HepG2 (cell line): Measurements from ENCODE around the gene MYO5A. TPM values are rescaled to one million over a fixed set of nuclear protein-coding genes. Genes with fewer than 3 reads are reported as not detected.
A peak's percentile ranks its signal among the peaks of the same experiment; 100 is the strongest.

Source experiments
- ASH2L ChIP-seq: fragments of 300-600, 200-600 bp; sonication (generic); IDR thresholded peaks from 2 replicates; pipeline ENCODE4 v1.7.0; 2017; ENCODE audit warnings: low read depth, mild to moderate bottlenecking, moderate library complexity, mixed read lengths, low read length; ENCODE audit not compliant: insufficient read length
- CCDC6 ChIP-seq: sonication (generic); formaldehyde crosslinking; IDR thresholded peaks from 2 replicates; pipeline ENCODE4 v1.8.1; 2022; ENCODE audit warnings: mild to moderate bottlenecking, missing genetic modification reagents, moderate library complexity
- KLF15 ChIP-seq: sonication (generic); formaldehyde crosslinking; IDR thresholded peaks from 2 replicates; pipeline ENCODE4 v1.8.1; 2023; ENCODE audit warnings: borderline replicate concordance, mild to moderate bottlenecking, inconsistent platforms, missing genetic modification reagents, mixed read lengths
- KLF6 ChIP-seq: IDR thresholded peaks from 2 replicates; pipeline ENCODE4 v1.8.0; 2016; ENCODE audit warnings: missing biosample characterization, missing genetic modification reagents
- RBM39 ChIP-seq: fragments of 200-400 bp; formaldehyde crosslinking; IDR thresholded peaks from one replicate; pipeline ENCODE4 v1.6.1; 2018; ENCODE audit warnings: antibody characterized with exemption, mild to moderate bottlenecking, low read depth, low read length; ENCODE audit not compliant: poor library complexity, severe bottlenecking
- TEAD3 ChIP-seq: optimal IDR thresholded peaks from 2 replicates; pipeline ENCODE3; 2016; ENCODE audit warnings: borderline replicate concordance
- TP53 ChIP-seq: sonication (generic); formaldehyde crosslinking; conservative IDR thresholded peaks from 2 replicates; pipeline ENCODE4 v1.4.0; 2020; ENCODE audit warnings: missing genetic modification reagents
- ZKSCAN8 ChIP-seq: IDR thresholded peaks from 2 replicates; pipeline ENCODE4 v1.6.1; 2016; ENCODE audit warnings: borderline replicate concordance, missing genetic modification reagents, missing compliant biosample characterization
- ZNF619 ChIP-seq: sonication (generic); formaldehyde crosslinking; IDR thresholded peaks from 2 replicates; pipeline ENCODE4 v1.4.0; 2020; ENCODE audit warnings: mild to moderate bottlenecking, missing genetic modification reagents
- polyA plus RNA-seq, 8 experiments: library from polyadenylated mRNA; depleted of rRNA in 3 of 8; stranded (reverse) in 7 of 8; unstranded in 1 of 8; fragments of >200 nt; fragmentation: Illumina TruSeq in 4 of 8; extraction: Trizol in 4 of 8; gene quantifications; 2 replicates each; pipeline versions ENCODE4 v1.2.1 to v1.2.3, GENCODE V29; 2011 to 2016; ENCODE audit warnings: low read depth in 4 of 8, missing spikeins in 1 of 8, mixed read lengths in 1 of 8; ENCODE audit not compliant: insufficient read depth in 1 of 8
- total RNA-seq, 5 experiments: library from RNA; depleted of rRNA; stranded (reverse); fragments of >200 nt; fragmentation: Illumina TruSeq; extraction: Trizol; gene quantifications; 2 replicates each; pipeline ENCODE4 v1.2.3, GENCODE V29; 2016; ENCODE audit warnings: low read depth in 1 of 5
- TF ChIP-seq, protein P1 (sequence below): sonication (generic); formaldehyde crosslinking; IDR thresholded peaks from one replicate; pipeline ENCODE4 v1.5.1; 2020; ENCODE audit warnings: mild to moderate bottlenecking, missing genetic modification reagents; ENCODE audit errors: not compliant biosample characterization
- TF ChIP-seq, protein P2 (sequence below): sonication (generic); formaldehyde crosslinking; IDR thresholded peaks from 2 replicates; pipeline ENCODE4 v1.5.0; 2020; ENCODE audit warnings: mild to moderate bottlenecking, missing genetic modification reagents, borderline replicate concordance

MYO5A gene
- total and polyA plus RNA-seq, 2 of the 13 experiments (the other 11 are each of a cell fraction or from before 2014, with no cell fraction given), result 2.8 to 4.8 TPM

DNA sequence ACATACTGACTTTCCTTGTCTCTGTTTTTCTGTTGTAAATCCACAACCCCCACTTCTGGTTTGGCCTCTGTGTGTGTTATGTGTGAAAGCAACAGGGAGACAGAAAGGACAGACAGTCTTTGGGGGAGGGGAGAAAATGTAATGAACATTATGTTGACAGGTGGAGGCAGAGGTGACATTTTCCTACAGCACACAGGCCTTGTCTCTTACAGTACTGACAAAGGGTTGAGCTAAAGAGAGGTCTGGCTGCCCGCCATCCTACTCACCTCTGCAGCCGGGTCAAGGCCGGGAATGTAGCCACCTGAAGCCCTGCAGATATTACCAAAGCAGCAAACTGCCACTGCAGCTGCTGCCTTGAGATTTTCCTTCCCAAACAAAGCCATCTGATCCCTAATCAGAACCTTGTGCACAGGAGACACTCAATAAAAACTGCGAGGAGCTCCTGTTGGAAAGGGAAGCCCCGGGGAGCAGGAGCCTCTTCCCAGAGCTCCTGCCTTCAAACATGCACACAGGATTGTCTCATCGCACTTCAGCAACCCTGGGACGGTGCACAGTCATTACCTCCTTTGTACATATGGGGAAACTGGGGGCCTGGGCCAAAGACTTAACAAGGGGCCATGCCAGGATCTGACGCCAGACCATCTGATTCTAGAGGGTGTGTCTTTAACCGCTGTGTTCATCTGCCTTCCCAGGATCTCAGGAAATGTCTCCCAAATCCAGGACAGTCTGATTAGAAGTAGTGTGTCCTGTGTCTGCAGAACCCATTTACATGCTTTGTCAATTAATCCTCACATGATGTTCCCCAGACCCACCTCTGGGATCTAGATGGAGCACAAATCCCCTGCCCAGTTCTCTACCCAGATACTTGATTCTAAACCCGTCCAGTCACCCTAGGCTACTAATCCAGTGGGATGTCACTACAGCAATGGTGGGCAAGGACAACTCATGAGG lies 247.3 kb downstream of the MYO5A start (continued):
- TF ChIP-seq RBM39, result no peak
- TF ChIP-seq KLF6 (CRISPR knock-in tag), result no peak
- TF ChIP-seq ASH2L, result peak; percentile 50
- peak; percentile 93 for TF ChIP-seq TEAD3 (CRISPR knock-in tag)
- TF ChIP-seq ZKSCAN8 (CRISPR knock-in tag), result peak; percentile 75; the same call in 1 of the 2 replicates
- no peak for TF ChIP-seq ZNF619 (CRISPR knock-in tag)
- no peak for TF ChIP-seq CCDC6 (CRISPR knock-in tag)
- TF ChIP-seq, protein P1, sequence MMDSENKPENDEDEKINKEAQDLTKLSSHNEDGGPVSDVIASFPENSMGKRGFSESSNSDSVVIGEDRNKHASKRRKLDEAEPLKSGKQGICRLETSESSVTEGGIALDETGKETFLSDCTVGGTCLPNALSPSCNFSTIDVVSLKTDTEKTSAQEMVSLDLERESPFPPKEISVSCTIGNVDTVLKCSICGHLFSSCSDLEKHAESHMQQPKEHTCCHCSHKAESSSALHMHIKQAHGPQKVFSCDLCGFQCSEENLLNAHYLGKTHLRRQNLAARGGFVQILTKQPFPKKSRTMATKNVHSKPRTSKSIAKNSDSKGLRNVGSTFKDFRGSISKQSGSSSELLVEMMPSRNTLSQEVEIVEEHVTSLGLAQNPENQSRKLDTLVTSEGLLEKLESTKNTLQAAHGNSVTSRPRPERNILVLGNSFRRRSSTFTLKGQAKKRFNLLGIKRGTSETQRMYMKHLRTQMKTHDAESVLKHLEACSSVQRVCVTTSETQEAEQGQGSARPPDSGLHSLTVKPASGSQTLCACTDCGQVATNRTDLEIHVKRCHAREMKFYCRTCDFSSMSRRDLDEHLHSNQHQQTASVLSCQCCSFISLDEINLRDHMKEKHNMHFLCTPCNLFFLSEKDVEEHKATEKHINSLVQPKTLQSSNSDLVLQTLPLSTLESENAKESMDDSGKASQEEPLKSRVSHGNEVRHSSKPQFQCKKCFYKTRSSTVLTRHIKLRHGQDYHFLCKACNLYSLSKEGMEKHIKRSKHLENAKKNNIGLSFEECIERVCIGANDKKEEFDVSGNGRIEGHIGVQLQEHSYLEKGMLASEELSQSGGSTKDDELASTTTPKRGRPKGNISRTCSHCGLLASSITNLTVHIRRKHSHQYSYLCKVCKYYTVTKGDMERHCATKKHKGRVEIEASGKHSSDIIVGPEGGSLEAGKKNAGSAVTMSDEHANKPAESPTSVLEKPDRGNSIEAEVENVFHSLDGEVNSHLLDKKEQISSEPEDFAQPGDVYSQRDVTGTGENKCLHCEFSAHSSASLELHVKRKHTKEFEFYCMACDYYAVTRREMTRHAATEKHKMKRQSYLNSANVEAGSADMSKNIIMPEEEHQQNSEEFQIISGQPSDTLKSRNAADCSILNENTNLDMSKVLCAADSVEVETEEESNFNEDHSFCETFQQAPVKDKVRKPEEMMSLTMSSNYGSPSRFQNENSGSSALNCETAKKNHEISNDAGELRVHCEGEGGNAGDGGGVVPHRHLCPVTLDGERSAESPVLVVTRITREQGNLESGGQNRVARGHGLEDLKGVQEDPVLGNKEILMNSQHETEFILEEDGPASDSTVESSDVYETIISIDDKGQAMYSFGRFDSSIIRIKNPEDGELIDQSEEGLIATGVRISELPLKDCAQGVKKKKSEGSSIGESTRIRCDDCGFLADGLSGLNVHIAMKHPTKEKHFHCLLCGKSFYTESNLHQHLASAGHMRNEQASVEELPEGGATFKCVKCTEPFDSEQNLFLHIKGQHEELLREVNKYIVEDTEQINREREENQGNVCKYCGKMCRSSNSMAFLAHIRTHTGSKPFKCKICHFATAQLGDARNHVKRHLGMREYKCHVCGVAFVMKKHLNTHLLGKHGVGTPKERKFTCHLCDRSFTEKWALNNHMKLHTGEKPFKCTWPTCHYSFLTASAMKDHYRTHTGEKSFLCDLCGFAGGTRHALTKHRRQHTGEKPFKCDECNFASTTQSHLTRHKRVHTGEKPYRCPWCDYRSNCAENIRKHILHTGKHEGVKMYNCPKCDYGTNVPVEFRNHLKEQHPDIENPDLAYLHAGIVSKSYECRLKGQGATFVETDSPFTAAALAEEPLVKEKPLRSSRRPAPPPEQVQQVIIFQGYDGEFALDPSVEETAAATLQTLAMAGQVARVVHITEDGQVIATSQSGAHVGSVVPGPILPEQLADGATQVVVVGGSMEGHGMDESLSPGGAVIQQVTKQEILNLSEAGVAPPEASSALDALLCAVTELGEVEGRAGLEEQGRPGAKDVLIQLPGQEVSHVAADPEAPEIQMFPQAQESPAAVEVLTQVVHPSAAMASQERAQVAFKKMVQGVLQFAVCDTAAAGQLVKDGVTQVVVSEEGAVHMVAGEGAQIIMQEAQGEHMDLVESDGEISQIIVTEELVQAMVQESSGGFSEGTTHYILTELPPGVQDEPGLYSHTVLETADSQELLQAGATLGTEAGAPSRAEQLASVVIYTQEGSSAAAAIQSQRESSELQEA (CRISPR knock-in tag), result no peak
- TF ChIP-seq, protein P2, sequence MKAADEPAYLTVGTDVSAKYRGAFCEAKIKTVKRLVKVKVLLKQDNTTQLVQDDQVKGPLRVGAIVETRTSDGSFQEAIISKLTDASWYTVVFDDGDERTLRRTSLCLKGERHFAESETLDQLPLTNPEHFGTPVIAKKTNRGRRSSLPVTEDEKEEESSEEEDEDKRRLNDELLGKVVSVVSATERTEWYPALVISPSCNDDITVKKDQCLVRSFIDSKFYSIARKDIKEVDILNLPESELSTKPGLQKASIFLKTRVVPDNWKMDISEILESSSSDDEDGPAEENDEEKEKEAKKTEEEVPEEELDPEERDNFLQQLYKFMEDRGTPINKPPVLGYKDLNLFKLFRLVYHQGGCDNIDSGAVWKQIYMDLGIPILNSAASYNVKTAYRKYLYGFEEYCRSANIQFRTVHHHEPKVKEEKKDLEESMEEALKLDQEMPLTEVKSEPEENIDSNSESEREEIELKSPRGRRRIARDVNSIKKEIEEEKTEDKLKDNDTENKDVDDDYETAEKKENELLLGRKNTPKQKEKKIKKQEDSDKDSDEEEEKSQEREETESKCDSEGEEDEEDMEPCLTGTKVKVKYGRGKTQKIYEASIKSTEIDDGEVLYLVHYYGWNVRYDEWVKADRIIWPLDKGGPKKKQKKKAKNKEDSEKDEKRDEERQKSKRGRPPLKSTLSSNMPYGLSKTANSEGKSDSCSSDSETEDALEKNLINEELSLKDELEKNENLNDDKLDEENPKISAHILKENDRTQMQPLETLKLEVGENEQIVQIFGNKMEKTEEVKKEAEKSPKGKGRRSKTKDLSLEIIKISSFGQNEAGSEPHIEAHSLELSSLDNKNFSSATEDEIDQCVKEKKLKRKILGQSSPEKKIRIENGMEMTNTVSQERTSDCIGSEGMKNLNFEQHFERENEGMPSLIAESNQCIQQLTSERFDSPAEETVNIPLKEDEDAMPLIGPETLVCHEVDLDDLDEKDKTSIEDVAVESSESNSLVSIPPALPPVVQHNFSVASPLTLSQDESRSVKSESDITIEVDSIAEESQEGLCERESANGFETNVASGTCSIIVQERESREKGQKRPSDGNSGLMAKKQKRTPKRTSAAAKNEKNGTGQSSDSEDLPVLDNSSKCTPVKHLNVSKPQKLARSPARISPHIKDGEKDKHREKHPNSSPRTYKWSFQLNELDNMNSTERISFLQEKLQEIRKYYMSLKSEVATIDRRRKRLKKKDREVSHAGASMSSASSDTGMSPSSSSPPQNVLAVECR, result peak; percentile 57; the same call in 1 of the 2 replicates
- 0 out of 2 replicates have a peak, but pooled peaks have one; percentile 45 for TF ChIP-seq TP53 (CRISPR knock-in tag)
- TF ChIP-seq KLF15, result no peak
